Measurements from ENCODE around the gene NT5DC3.

DNA sequence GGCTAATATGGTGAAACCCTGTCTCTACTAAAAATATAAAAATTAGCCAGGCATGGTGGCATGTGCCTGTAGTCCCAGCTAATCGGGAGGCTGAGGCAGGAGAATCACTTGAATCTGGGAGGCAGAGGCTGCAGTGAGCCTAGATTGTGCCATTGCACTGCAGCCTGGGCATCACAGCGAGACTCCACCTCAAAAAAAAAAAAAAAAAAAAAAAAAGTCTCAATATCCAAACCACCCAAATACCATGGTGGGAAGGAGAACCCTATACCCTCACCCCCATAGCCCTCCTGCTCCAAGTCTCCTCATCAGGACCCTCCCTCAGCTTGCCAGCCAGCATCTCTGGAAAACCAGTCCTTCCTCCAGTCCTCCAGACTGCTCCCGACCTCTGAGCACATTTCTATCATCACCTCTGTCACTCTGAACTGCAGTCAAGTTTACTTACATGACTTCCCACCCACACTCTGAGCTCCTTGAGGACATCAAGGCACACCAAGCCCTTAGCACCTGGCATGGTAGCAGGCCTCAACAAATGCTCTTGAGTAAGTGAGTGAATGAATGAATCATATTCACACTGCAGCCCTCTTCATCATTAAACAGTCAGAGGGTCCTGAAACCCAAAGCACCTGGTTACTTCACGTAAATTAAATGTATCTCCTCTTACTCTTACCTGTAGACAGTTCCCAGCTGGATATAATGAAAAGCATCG is 35.2 kb downstream of the NT5DC3 start:
- TF ChIP-seq EZH2 (IDR thresholded peaks at IDR 0.05; ENCODE audit: borderline replicate concordance, low read depth, low read length, severe bottlenecking) (no peak), POLR2A (IDR thresholded peaks at IDR 0.05; ENCODE audit: low read depth, low read length) (no peak), POLR2AphosphoS5 (IDR thresholded peaks at IDR 0.05; ENCODE audit: insufficient read depth, low read depth, low read length) (no peak), MYC (IDR thresholded peaks at IDR 0.05; ENCODE audit: low read depth, low read length) (no peak), GATA2 (IDR thresholded peaks at IDR 0.05; ENCODE audit: insufficient read depth, insufficient read length, low read depth, low read length) (no peak), JUN (IDR thresholded peaks at IDR 0.05; ENCODE audit: borderline replicate concordance, insufficient read depth, insufficient read length, low read depth) (no peak), FOS (IDR thresholded peaks at IDR 0.05; ENCODE audit: borderline replicate concordance, insufficient read depth, low read length) (no peak)
- TF ChIP-seq, protein P1, sequence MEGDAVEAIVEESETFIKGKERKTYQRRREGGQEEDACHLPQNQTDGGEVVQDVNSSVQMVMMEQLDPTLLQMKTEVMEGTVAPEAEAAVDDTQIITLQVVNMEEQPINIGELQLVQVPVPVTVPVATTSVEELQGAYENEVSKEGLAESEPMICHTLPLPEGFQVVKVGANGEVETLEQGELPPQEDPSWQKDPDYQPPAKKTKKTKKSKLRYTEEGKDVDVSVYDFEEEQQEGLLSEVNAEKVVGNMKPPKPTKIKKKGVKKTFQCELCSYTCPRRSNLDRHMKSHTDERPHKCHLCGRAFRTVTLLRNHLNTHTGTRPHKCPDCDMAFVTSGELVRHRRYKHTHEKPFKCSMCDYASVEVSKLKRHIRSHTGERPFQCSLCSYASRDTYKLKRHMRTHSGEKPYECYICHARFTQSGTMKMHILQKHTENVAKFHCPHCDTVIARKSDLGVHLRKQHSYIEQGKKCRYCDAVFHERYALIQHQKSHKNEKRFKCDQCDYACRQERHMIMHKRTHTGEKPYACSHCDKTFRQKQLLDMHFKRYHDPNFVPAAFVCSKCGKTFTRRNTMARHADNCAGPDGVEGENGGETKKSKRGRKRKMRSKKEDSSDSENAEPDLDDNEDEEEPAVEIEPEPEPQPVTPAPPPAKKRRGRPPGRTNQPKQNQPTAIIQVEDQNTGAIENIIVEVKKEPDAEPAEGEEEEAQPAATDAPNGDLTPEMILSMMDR (IDR thresholded peaks at IDR 0.05; ENCODE audit: extremely low read depth in 1 of 2, insufficient read depth in 1 of 2, low read depth in 1 of 2, low read length in 2 of 2): no peak
- TF ChIP-seq, protein P2, sequence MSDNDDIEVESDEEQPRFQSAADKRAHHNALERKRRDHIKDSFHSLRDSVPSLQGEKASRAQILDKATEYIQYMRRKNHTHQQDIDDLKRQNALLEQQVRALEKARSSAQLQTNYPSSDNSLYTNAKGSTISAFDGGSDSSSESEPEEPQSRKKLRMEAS (IDR thresholded peaks at IDR 0.05; ENCODE audit: insufficient read depth, insufficient read length): no peak

Measured in endothelial cell of umbilical vein (primary cell).